ENCODE measurements around the gene NSFL1C. TPM values are rescaled to one million over a fixed set of nuclear protein-coding genes. Genes with fewer than 3 reads are reported as not detected.

The NSFL1C gene
- total and polyA plus RNA-seq, 8 donors: 60.5 to 96.9 (median 92.9) TPM

- ATAC-seq: no peak
- no peak overlapping the region for H3K27ac ChIP-seq
- intact Hi-C loops (cut with DNase I): no loop called here
- no peaks in the 10 kb centered on the region for H3K27me3 ChIP-seq
- H3K36me3 ChIP-seq: peaks cover 0 to 49% of the 10 kb centered on the region in 2 donors
- no peaks in the 10 kb centered on the region for H3K9me3 ChIP-seq
- H3K4me1 ChIP-seq: peaks cover 0 to 26% of the 10 kb centered on the region in 2 donors
- H3K4me3 ChIP-seq: no peak overlapping the region
- no peak for DNase-seq
- TF ChIP-seq CTCF (IDR thresholded peaks at IDR 0.05): no peak
These were observed 11.3 kb upstream of the NSFL1C start for GRCh38 chr20:1477896-1478490.

GRCh38 chr20:1474817-1475603 lies 8.4 kb upstream of the NSFL1C start:
- Histone ChIP-seq H3K27me3 (no peaks in the 10 kb centered on the region), H3K27ac (no peak overlapping the region), H3K9me3 (no peaks in the 10 kb centered on the region), H3K4me3 (no peak overlapping the region), H3K36me3 (peaks cover 0 to 63% of the 10 kb centered on the region in 2 donors), H3K4me1 (peaks cover 4 to 44% of the 10 kb centered on the region in 2 donors)
- ATAC-seq: no peak
- intact Hi-C loops (cut with DNase I): no loop called here
- TF ChIP-seq CTCF (IDR thresholded peaks at IDR 0.05): no peak
- DNase-seq: no peak

GRCh38 chr20:1474325-1474724 lies 7.7 kb upstream of the NSFL1C start:
- ATAC-seq (no peak), DNase-seq (no peak)
- no peak overlapping the region for H3K27ac ChIP-seq
- no peak overlapping the region for H3K4me3 ChIP-seq
- no peaks in the 10 kb centered on the region for H3K27me3 ChIP-seq
- intact Hi-C loops (cut with DNase I): no loop called here
- H3K9me3 ChIP-seq: no peaks in the 10 kb centered on the region
- peaks cover 10 to 49% of the 10 kb centered on the region in 2 donors for H3K4me1 ChIP-seq
- no peak for TF ChIP-seq CTCF (IDR thresholded peaks at IDR 0.05)
- H3K36me3 ChIP-seq: peaks cover 0 to 57% of the 10 kb centered on the region in 2 donors

GRCh38 chr20:1473246-1474220 lies 6.9 kb upstream of the NSFL1C start:
- Histone ChIP-seq H3K4me3 (no peak overlapping the region), H3K27me3 (no peaks in the 10 kb centered on the region), H3K36me3 (peaks cover 0 to 50% of the 10 kb centered on the region in 2 donors), H3K4me1 (peaks cover 14 to 50% of the 10 kb centered on the region in 2 donors), H3K27ac (peak overlapping the region in 1 of 2 donors; percentile 58), H3K9me3 (no peaks in the 10 kb centered on the region)
- intact Hi-C loops (cut with DNase I): no loop called here
- no peak for TF ChIP-seq CTCF (IDR thresholded peaks at IDR 0.05)
- ATAC-seq (no peak), DNase-seq (no peak)
